Activated CD4-positive, alpha-beta T cell treated with anti-CD3 and anti-CD28 coated beads, Interleukin-2, amount 10 ng/mL, durations not matched to agents 7 days and 5 days (primary cell): ENCODE results near the gene ARRDC3. TPM values are rescaled to one million over a fixed set of nuclear protein-coding genes. Genes with fewer than 3 reads are reported as not detected.
A peak's percentile ranks its signal among the peaks of the same experiment; 100 is the strongest.

ENCODE experiments used
- CTCF ChIA-PET: fragments of 350-600 bp; sonication (Branson Sonifier 250); formaldehyde crosslinking; loops from one replicate; lab custom pipeline; 2021; ENCODE audit warnings: antibody characterized with exemption; lab: Charles Lee
- POLR2A ChIA-PET: fragments of 350-600 bp; sonication (Branson Sonifier 250); formaldehyde crosslinking; loops from one replicate; lab custom pipeline; 2021; ENCODE audit warnings: antibody characterized with exemption; lab: Charles Lee
- DNase-seq: peaks from one replicate; pipeline ENCODE4 v3.0.0-alpha.2; 2020
- H3K27ac Mint-ChIP-seq: one replicate; pipeline ENCODE4 v1.8.0; 2021; ENCODE audit warnings: mild to moderate bottlenecking, moderate library complexity, mixed read lengths
- H3K27me3 Mint-ChIP-seq: one replicate; pipeline ENCODE4 v1.8.0; 2021; ENCODE audit warnings: mixed read lengths
- H3K36me3 Mint-ChIP-seq: one replicate; pipeline ENCODE4 v1.8.0; 2021; ENCODE audit warnings: low read depth, mixed read lengths
- H3K4me1 Mint-ChIP-seq: one replicate; pipeline ENCODE4 v1.8.0; 2021; ENCODE audit warnings: mixed read lengths
- H3K4me3 Mint-ChIP-seq: one replicate; pipeline ENCODE4 v1.8.0; 2021; ENCODE audit warnings: mild to moderate bottlenecking, moderate library complexity, mixed read lengths
- H3K9me3 Mint-ChIP-seq: one replicate; pipeline ENCODE4 v1.8.0; 2021; ENCODE audit warnings: mixed read lengths
- total RNA-seq, 2 experiments: library from RNA; stranded (reverse); gene quantifications; one replicate each; pipeline ENCODE4 v1.2.3, GENCODE V29; 2021

Gene ARRDC3
- 10 to 100 TPM; 34.1 to 35.0 TPM for total RNA-seq

- peak within 1 kb of the TSS; percentile 96 for H3K4me3 Mint-ChIP-seq
- DNase-seq = peak; percentile 96
- POLR2A ChIA-PET = interaction anchor here (0.6 to 1.4 kb wide), 10 partner anchors 8 to 166 kb away, joined by 3 to 13 read pairs (median 3); no protein-coding TSS in a partner anchor
- no peaks in the 10 kb centered on the region for H3K27me3 Mint-ChIP-seq
- CTCF ChIA-PET = interaction anchor here (0.7 to 4.9 kb wide), 23 partner anchors 9 to 521 kb away, joined by 3 to 67 read pairs (median 4); no protein-coding TSS in a partner anchor
- no peaks in the 10 kb centered on the region for H3K9me3 Mint-ChIP-seq
- H3K36me3 Mint-ChIP-seq = peaks cover 15% of the 10 kb centered on the region
- H3K27ac Mint-ChIP-seq = peak within 1 kb of the TSS; percentile 100
- peaks cover 23% of the 10 kb centered on the region for H3K4me1 Mint-ChIP-seq
These were observed at the start of gene ARRDC3 for GRCh38 chr5:91383027-91383955. ARRDC3 (minus strand) TSS chr5:91383317; CDS start chr5:91383092, 225 bp downstream.

- ChIA-PET POLR2A (no interaction called here), CTCF (interaction anchor here (1.6 to 2.5 kb wide), 2 partner anchors 11 to 46 kb away, joined by 3 to 10 read pairs; no protein-coding TSS in a partner anchor)
- Mint-ChIP-seq H3K4me1 (peaks cover 17% of the 10 kb centered on the region), H3K36me3 (peaks cover 3% of the 10 kb centered on the region), H3K27me3 (no peaks in the 10 kb centered on the region), H3K4me3 (no peak overlapping the region), H3K27ac (no peak overlapping the region), H3K9me3 (no peaks in the 10 kb centered on the region)
- DNase-seq = no peak
These were observed 47.8 kb upstream of the ARRDC3 start for GRCh38 chr5:91430949-91431348.

GRCh38 chr5:91424638-91425436 is 41.7 kb upstream of the ARRDC3 start:
- CTCF ChIA-PET = no interaction called here
- Mint-ChIP-seq H3K9me3 (no peaks in the 10 kb centered on the region), H3K27ac (no peak overlapping the region)

GRCh38 chr5:91423871-91424270 is 40.8 kb upstream of the ARRDC3 start:
- Mint-ChIP-seq H3K27me3 (no peaks in the 10 kb centered on the region), H3K9me3 (no peaks in the 10 kb centered on the region), H3K4me1 (no peaks in the 10 kb centered on the region), H3K27ac (no peak overlapping the region), H3K4me3 (no peak overlapping the region), H3K36me3 (no peaks in the 10 kb centered on the region)
- DNase-seq = no peak
- ChIA-PET POLR2A (no interaction called here), CTCF (interaction anchor here (0.6 kb wide), 1 partner anchor 590 kb away, joined by 4 read pairs; no protein-coding TSS in a partner anchor)

More at GRCh38 chr5:91424638-91425436, 41.7 kb upstream of the ARRDC3 start:
- POLR2A ChIA-PET = no interaction called here
- Mint-ChIP-seq H3K27me3 (no peaks in the 10 kb centered on the region), H3K4me3 (no peak overlapping the region), H3K4me1 (peaks cover 1% of the 10 kb centered on the region), H3K36me3 (no peaks in the 10 kb centered on the region)
- no peak for DNase-seq

GRCh38 chr5:91420879-91421278 is 37.8 kb upstream of the ARRDC3 start:
- Mint-ChIP-seq H3K4me1 (peaks cover 3% of the 10 kb centered on the region), H3K4me3 (no peak overlapping the region)
- POLR2A ChIA-PET = no interaction called here

GRCh38 chr5:91419571-91420537 is 36.7 kb upstream of the ARRDC3 start:
- H3K27ac Mint-ChIP-seq = no peak overlapping the region

More at GRCh38 chr5:91420879-91421278, 37.8 kb upstream of the ARRDC3 start:
- H3K36me3 Mint-ChIP-seq = no peaks in the 10 kb centered on the region
- no peak overlapping the region for H3K27ac Mint-ChIP-seq
- CTCF ChIA-PET = interaction anchor here (2.4 kb wide), 1 partner anchor 36 kb away, joined by 23 read pairs; the partner anchor contains the start of gene ARRDC3
- DNase-seq = no peak
- no peaks in the 10 kb centered on the region for H3K9me3 Mint-ChIP-seq
- H3K27me3 Mint-ChIP-seq = peaks cover 2% of the 10 kb centered on the region

GRCh38 chr5:91419136-91419535 is 36.0 kb upstream of the ARRDC3 start:
- H3K27ac Mint-ChIP-seq = no peak overlapping the region
- H3K27me3 Mint-ChIP-seq = peaks cover 2% of the 10 kb centered on the region
- ChIA-PET POLR2A (no interaction called here), CTCF (interaction anchor here (0.6 to 2.4 kb wide), 11 partner anchors 8 to 559 kb away, joined by 3 to 23 read pairs (median 3); partner anchors contain the start of gene ARRDC3)
- H3K9me3 Mint-ChIP-seq = no peaks in the 10 kb centered on the region
- peaks cover 3% of the 10 kb centered on the region for H3K4me1 Mint-ChIP-seq
- no peak overlapping the region for H3K4me3 Mint-ChIP-seq
- no peak for DNase-seq
- no peaks in the 10 kb centered on the region for H3K36me3 Mint-ChIP-seq

More at GRCh38 chr5:91419571-91420537, 36.7 kb upstream of the ARRDC3 start:
- POLR2A ChIA-PET = no interaction called here
- peaks cover 3% of the 10 kb centered on the region for H3K4me1 Mint-ChIP-seq
- H3K27me3 Mint-ChIP-seq = peaks cover 2% of the 10 kb centered on the region
- peak; percentile 76 for DNase-seq
- no peaks in the 10 kb centered on the region for H3K9me3 Mint-ChIP-seq
- CTCF ChIA-PET = interaction anchor here (0.6 to 2.4 kb wide), 11 partner anchors 9 to 560 kb away, joined by 3 to 23 read pairs (median 3); partner anchors contain the start of gene ARRDC3
- no peak overlapping the region for H3K4me3 Mint-ChIP-seq
- H3K36me3 Mint-ChIP-seq = no peaks in the 10 kb centered on the region

GRCh38 chr5:91418158-91418557 is 35.0 kb upstream of the ARRDC3 start:
- no peaks in the 10 kb centered on the region for H3K9me3 Mint-ChIP-seq
- H3K4me3 Mint-ChIP-seq = no peak overlapping the region
- ChIA-PET CTCF (interaction anchor here (0.7 to 1.6 kb wide), 2 partner anchors 33 to 194 kb away, joined by 4 to 6 read pairs; no protein-coding TSS in a partner anchor), POLR2A (no interaction called here)
- H3K36me3 Mint-ChIP-seq = no peaks in the 10 kb centered on the region
- H3K27me3 Mint-ChIP-seq = peaks cover 2% of the 10 kb centered on the region
- H3K4me1 Mint-ChIP-seq = peaks cover 3% of the 10 kb centered on the region
- no peak for DNase-seq
- no peak overlapping the region for H3K27ac Mint-ChIP-seq

- no peak for DNase-seq
- peaks cover 2% of the 10 kb centered on the region for H3K27me3 Mint-ChIP-seq
- ChIA-PET CTCF (interaction anchor here (0.9 to 1.6 kb wide), 2 partner anchors 32 to 314 kb away, joined by 3 to 6 read pairs; no protein-coding TSS in a partner anchor), POLR2A (no interaction called here)
- no peaks in the 10 kb centered on the region for H3K36me3 Mint-ChIP-seq
- no peak overlapping the region for H3K27ac Mint-ChIP-seq
- no peaks in the 10 kb centered on the region for H3K9me3 Mint-ChIP-seq
- H3K4me1 Mint-ChIP-seq = peaks cover 3% of the 10 kb centered on the region
- H3K4me3 Mint-ChIP-seq = no peak overlapping the region
These were observed 34.1 kb upstream of the ARRDC3 start for GRCh38 chr5:91417219-91417618.

GRCh38 chr5:91416491-91416890 is 33.4 kb upstream of the ARRDC3 start:
- no peaks in the 10 kb centered on the region for H3K36me3 Mint-ChIP-seq
- H3K4me1 Mint-ChIP-seq = peaks cover 3% of the 10 kb centered on the region
- H3K4me3 Mint-ChIP-seq = no peak overlapping the region
- CTCF ChIA-PET = interaction anchor here (0.9 kb wide), 1 partner anchor 313 kb away, joined by 3 read pairs; no protein-coding TSS in a partner anchor
- H3K9me3 Mint-ChIP-seq = no peaks in the 10 kb centered on the region
- H3K27ac Mint-ChIP-seq = no peak overlapping the region
- peaks cover 2% of the 10 kb centered on the region for H3K27me3 Mint-ChIP-seq
- no peak for DNase-seq
- POLR2A ChIA-PET = no interaction called here

- Mint-ChIP-seq H3K36me3 (no peaks in the 10 kb centered on the region), H3K27me3 (no peaks in the 10 kb centered on the region), H3K9me3 (no peaks in the 10 kb centered on the region), H3K4me1 (no peaks in the 10 kb centered on the region), H3K27ac (no peak overlapping the region), H3K4me3 (no peak overlapping the region)
- DNase-seq = no peak
- CTCF ChIA-PET = no interaction called here
- POLR2A ChIA-PET = no interaction called here
These were observed 26.2 kb upstream of the ARRDC3 start for GRCh38 chr5:91409304-91409703.
